Gastrocnemius medialis (tissue), 4 donors: ENCODE measurements around the gene SLC23A3. TPM values are rescaled to one million over a fixed set of nuclear protein-coding genes. Genes with fewer than 3 reads are reported as not detected.

Experiments used
- ATAC-seq, 2 donors: fragments of 150-250 bp; one replicate each; pipeline ENCODE4 v1.9.1; 2016
- DNase-seq, 2 donors: peaks; one replicate each; pipeline ENCODE4 v3.0.0-alpha.2; 2019
- H3K27ac ChIP-seq, 4 donors: fragments of 200-600 bp; sonication (generic); 1 replicate in 1 of 4; 2 replicates in 3 of 4; pipeline ENCODE4 v1.5.1; 2016 to 2018; ENCODE audit warnings: mild to moderate bottlenecking in 2 of 4, moderate library complexity in 1 of 4
- H3K27me3 ChIP-seq, 3 donors: fragments of 200-600 bp; sonication (generic) in 2 of 3; 1 replicate in 1 of 3; 2 replicates in 2 of 3; pipeline versions ENCODE4 v1.5.1 to v1.6.0; 2016 to 2019; ENCODE audit warnings: mild to moderate bottlenecking in 1 of 3, moderate library complexity in 1 of 3
- H3K36me3 ChIP-seq, 2 donors: fragments of 200-600 bp; sonication (generic) in 1 of 2; one replicate each; pipeline ENCODE4 v1.5.1; 2017 to 2018
- H3K4me1 ChIP-seq, 2 donors: fragments of 200-600 bp; sonication (generic) in 1 of 2; one replicate each; pipeline ENCODE4 v1.5.1; 2016 to 2017; ENCODE audit warnings: mild to moderate bottlenecking in 2 of 2
- H3K4me3 ChIP-seq, 4 donors: fragments of 200-600 bp; sonication (generic) in 3 of 4; 1 replicate in 1 of 4; 2 replicates in 3 of 4; pipeline ENCODE4 v1.5.1; 2016 to 2019; ENCODE audit warnings: mild to moderate bottlenecking in 2 of 4
- H3K9me3 ChIP-seq, 3 donors: fragments of 200-600 bp; sonication (generic) in 2 of 3; 1 replicate in 1 of 3; 2 replicates in 2 of 3; pipeline ENCODE4 v1.5.1; 2016 to 2019
- POLR2A ChIP-seq, 2 donors: fragments of 450-650 bp; IDR thresholded peaks; one replicate each; pipeline ENCODE4 v1.6.1; 2017; ENCODE audit warnings: antibody characterized with exemption in 2 of 2, mild to moderate bottlenecking in 2 of 2, moderate library complexity in 2 of 2
- in situ Hi-C, 4 donors: fragments of 200-750 bp; cut with MboI; loops; one replicate each; pipeline versions ENCODE4 v1.15.0 to v1.8.0; 2017; ENCODE audit warnings: low sequenced_read_pairs in 4 of 4
- intact Hi-C: fragments of 100-400 bp; cut with DNase I; formaldehyde crosslinking; loops from one replicate; pipeline ENCODE4 v1.15.1; 2023; ENCODE audit warnings: low total_unique reads
- total RNA-seq, 4 donors: library from RNA; depleted of rRNA; stranded (reverse); fragments of >200 nt; gene quantifications; one replicate each; pipeline versions ENCODE4 v1.1.0 to v1.2.3, GENCODE V29; 2016
- TF ChIP-seq, protein P1 (sequence below), 5 experiments: fragments of 450-650 bp in 3 of 5; fragments of 200-600 bp in 2 of 5; sonication (generic) in 2 of 5; IDR thresholded peaks in 4 of 5; conservative IDR thresholded peaks in 1 of 5; 1 replicate in 4 of 5; 2 replicates in 1 of 5; pipeline ENCODE4 v1.5.1; 2016 to 2019; ENCODE audit warnings: antibody characterized with exemption in 5 of 5, mild to moderate bottlenecking in 3 of 5, moderate library complexity in 3 of 5

Gene SLC23A3
- total RNA-seq, 4 donors from 2014 or later = 0.11 to 1.5 TPM; not detected in 2

GRCh38 chr2:219163156-219163555 lies 6.7 kb downstream of the SLC23A3 start:
- Histone ChIP-seq H3K36me3 (no peaks in the 10 kb centered on the region), H3K27me3 (no peaks in the 10 kb centered on the region), H3K9me3 (no peaks in the 10 kb centered on the region), H3K27ac (no peak overlapping the region), H3K4me1 (peaks cover 9 to 11% of the 10 kb centered on the region in 2 donors), H3K4me3 (no peak overlapping the region)
- in situ Hi-C loops (loop anchor here in 2 of 4 donors (10.0 to 25.0 kb wide), 2 partner anchors 124 to 132 kb away; partner anchors contain the start of gene DNAJB2 (in 1 of the 2)), intact Hi-C loops (loop anchor here (10.0 kb wide), 1 partner anchor 332 kb away; the partner anchor contains the start of gene GMPPA)
- DNase-seq (no peak), ATAC-seq (no peak)
- TF ChIP-seq, protein P1, sequence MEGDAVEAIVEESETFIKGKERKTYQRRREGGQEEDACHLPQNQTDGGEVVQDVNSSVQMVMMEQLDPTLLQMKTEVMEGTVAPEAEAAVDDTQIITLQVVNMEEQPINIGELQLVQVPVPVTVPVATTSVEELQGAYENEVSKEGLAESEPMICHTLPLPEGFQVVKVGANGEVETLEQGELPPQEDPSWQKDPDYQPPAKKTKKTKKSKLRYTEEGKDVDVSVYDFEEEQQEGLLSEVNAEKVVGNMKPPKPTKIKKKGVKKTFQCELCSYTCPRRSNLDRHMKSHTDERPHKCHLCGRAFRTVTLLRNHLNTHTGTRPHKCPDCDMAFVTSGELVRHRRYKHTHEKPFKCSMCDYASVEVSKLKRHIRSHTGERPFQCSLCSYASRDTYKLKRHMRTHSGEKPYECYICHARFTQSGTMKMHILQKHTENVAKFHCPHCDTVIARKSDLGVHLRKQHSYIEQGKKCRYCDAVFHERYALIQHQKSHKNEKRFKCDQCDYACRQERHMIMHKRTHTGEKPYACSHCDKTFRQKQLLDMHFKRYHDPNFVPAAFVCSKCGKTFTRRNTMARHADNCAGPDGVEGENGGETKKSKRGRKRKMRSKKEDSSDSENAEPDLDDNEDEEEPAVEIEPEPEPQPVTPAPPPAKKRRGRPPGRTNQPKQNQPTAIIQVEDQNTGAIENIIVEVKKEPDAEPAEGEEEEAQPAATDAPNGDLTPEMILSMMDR (IDR thresholded peaks at IDR 0.05 in 4 of 5, conservative IDR thresholded peaks at IDR 0.05 in 1 of 5) = no peak
- TF ChIP-seq POLR2A (IDR thresholded peaks at IDR 0.05) = no peak

- TF ChIP-seq, protein P1 (IDR thresholded peaks at IDR 0.05 in 4 of 5, conservative IDR thresholded peaks at IDR 0.05 in 1 of 5) = no peak
- no peak for TF ChIP-seq POLR2A (IDR thresholded peaks at IDR 0.05)
- ATAC-seq (no peak), DNase-seq (no peak)
- Histone ChIP-seq H3K9me3 (no peaks in the 10 kb centered on the region), H3K27ac (peak overlapping the region; percentile 98 to 100 (median 98)), H3K36me3 (peaks cover 3 to 15% of the 10 kb centered on the region in 2 donors), H3K4me1 (peaks cover 9 to 11% of the 10 kb centered on the region in 2 donors), H3K27me3 (no peaks in the 10 kb centered on the region), H3K4me3 (peak overlapping the region; percentile 67 to 96 (median 78))
- in situ Hi-C loops = loop anchor here in 2 of 4 donors (10.0 to 25.0 kb wide), 2 partner anchors 126 to 134 kb away; partner anchors contain the start of gene DNAJB2 (in 1 of the 2)
- intact Hi-C loops = loop anchor here (2.0 to 10.0 kb wide), 2 partner anchors 164 to 334 kb away; partner anchors contain the start of gene GMPPA
These were observed 8.7 kb downstream of the SLC23A3 start for GRCh38 chr2:219161097-219161496.

DNA sequence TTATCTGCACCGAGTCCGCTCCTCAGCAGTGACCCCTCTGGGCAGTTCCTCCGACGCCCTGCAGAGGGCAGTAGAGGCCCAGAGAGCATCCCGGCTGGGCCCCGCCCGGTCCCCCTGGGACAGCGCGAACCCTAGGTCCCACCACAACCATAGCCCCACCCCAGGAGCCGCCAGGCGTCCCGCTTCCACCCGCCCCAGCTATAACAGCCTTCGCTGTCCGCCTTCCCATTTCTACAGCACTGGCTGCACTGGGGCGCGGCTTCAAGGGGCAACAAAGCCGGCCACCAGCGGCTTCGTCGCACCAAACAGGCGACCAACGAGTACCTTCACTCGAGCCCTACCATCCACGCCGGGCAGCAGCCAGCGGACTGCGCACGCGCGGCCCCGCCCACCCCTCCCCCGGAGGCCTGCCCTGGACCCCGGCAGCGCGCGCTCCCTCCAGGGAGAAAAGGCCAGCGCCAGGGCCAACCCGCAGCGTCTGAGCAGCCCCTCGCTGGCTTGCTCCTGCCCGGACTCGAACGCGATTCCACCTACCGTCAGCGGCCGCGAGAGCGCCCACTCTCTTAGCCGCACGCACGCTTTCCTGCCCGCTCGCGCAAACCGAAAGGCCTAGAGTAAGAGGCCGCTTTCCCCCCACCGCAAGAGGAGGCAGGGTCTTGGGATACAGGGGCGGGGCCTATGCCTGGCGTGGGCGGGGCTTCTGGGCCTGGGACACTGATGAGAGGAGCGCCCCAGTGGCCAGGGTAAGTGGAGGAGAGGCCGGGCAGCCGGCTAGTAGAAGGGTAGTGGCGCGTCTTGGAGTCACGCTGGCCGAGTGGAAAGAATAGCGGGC lies 9.4 kb downstream of the SLC23A3 start, which contains the start of gene NHEJ1:
Gene NHEJ1 (minus strand): TSS at position 630 of the 832 bp plus-strand sequence. CDS start 2,453 bp downstream, outside the sequence.
- ATAC-seq (peak; percentile 96), DNase-seq (peak; percentile 95 to 97)
- Histone ChIP-seq H3K36me3 (peaks cover 3 to 16% of the 10 kb centered on the region in 2 donors), H3K9me3 (no peaks in the 10 kb centered on the region), H3K27me3 (no peaks in the 10 kb centered on the region), H3K4me1 (peaks cover 9 to 11% of the 10 kb centered on the region in 2 donors), H3K27ac (peak within 1 kb of the TSS; percentile 98 to 100 (median 98)), H3K4me3 (peak within 1 kb of the TSS; percentile 67 to 96 (median 78))
- intact Hi-C loops = loop anchor here (1.0 to 10.0 kb wide), 10 partner anchors 11 to 592 kb away; partner anchors contain the start of genes ANKZF1, ATG9A, CNOT9 and DNAJB2
- TF ChIP-seq, protein P1 (IDR thresholded peaks at IDR 0.05 in 4 of 5, conservative IDR thresholded peaks at IDR 0.05 in 1 of 5) = peak; percentile 94 to 100 (median 99)
- TF ChIP-seq POLR2A (IDR thresholded peaks at IDR 0.05) = peak; percentile 72
- in situ Hi-C loops = loop anchor here in 2 of 4 donors (10.0 to 25.0 kb wide), 2 partner anchors 127 to 134 kb away; partner anchors contain the start of gene DNAJB2 (in 1 of the 2)

DNA sequence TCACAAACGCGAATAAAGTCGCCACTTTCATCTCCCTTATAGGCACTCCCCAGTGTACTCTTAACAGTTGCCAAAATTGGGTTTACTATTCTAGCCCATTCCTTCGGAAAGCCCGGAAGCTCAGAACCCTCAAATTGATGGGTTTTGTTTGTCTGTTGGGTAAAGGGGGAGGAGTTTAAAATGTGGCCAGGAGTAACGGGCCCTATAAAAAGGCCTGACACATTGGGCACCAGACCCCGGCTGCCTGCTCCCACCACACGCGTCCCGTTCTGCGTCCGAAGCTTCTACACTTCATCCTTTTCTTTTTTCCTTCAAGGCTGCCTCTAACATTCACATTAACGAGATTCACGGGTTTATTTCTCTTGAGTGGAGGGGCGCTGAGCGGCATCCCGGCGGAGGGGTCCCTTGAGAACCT lies 10.1 kb downstream of the SLC23A3 start:
- H3K27ac ChIP-seq = peak overlapping the region; percentile 98 to 100 (median 98)
- intact Hi-C loops (loop anchor here (1.0 to 10.0 kb wide), 11 partner anchors 12 to 591 kb away; partner anchors contain the start of genes ANKZF1, ATG9A, CNOT9 and DNAJB2), in situ Hi-C loops (loop anchor here (5.0 to 25.0 kb wide), 6 partner anchors 105 to 138 kb away; partner anchors contain the start of gene DNAJB2 (in 2 of the 4))
- TF ChIP-seq, protein P1 (IDR thresholded peaks at IDR 0.05 in 4 of 5, conservative IDR thresholded peaks at IDR 0.05 in 1 of 5) = no peak
- TF ChIP-seq POLR2A (IDR thresholded peaks at IDR 0.05) = no peak
- peaks cover 9 to 11% of the 10 kb centered on the region in 2 donors for H3K4me1 ChIP-seq
- peak overlapping the region; percentile 67 to 96 (median 78) for H3K4me3 ChIP-seq
- no peaks in the 10 kb centered on the region for H3K9me3 ChIP-seq
- ATAC-seq (no peak), DNase-seq (no peak)
- H3K27me3 ChIP-seq = no peaks in the 10 kb centered on the region
- peaks cover 3 to 16% of the 10 kb centered on the region in 2 donors for H3K36me3 ChIP-seq
